ENCODE results near the gene GUCA2A.
"Not testable (repeated sequence)": the region's sequence is repeated elsewhere in the genome, so short reads cannot be mapped to it uniquely, and the experiment has no call there.

Gene GUCA2A, protein sequence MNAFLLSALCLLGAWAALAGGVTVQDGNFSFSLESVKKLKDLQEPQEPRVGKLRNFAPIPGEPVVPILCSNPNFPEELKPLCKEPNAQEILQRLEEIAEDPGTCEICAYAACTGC

DNA sequence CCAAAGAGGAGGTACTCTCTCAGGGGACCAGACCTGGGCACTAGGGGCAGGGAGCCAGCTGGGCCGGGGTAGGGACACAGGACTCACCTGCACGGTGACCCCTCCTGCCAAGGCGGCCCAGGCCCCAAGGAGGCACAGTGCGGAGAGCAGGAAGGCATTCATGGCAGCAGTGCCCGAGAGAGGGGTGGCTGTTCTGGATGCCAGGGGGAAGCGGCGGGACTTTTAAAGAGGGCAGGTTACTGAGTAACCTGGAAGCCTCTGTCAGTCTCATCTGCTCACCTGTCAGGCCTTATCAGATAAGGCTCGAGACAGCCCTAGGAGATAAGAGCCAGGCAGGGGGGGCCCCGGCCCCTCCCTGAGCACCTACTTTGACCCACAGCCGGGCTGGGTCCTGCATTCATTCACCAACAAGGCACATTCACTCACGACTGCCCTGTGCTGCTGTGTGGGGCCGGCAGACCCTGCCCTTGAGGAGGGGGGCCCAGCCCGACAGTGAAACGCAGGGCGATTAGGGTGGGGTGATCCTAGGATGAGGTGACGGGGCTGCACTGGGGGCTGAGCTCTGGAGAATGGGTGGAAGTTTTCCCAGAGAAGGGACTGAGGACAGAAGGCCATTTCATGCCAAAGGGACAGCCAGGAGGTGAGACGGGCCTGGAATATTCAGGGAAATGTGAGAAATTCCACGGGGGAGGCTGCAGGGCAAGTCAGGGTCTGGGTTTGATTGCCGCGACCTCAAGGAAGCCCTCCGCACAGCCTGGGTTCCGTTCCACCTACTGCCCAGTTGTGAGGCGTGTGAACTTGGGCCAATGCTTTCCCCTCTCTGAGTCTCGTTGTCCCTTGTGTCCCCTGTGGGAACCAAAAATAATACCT lies at the start of gene GUCA2A:
Gene GUCA2A, minus strand, starts transcription at position 195 of the 870 bp plus-strand sequence. Its CDS starts 33 bp downstream, at position 162.
- DNase-seq (ENCODE audit: low read depth, low spot score): no peak

DNA sequence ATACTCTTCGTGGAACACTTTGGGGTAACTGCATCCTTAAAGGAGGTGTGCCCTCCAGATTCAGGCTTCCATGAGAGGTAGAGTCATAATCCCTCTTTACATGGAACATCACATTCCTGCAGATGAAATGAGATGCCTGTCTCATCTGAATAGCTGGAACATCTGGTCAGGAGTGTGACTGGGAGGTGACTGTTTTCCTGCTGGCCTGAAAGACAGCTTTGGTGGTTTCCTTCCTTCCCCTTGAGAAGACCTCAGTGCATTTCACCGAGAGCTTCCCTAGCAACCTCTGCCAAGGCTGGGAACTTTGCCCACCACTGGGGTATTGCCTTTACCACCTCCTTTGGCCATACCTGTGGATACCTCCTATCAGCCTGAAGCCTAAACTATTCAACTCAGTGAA lies 46.7 kb upstream of the GUCA2A start:
- DNase-seq (ENCODE audit: low read depth, low spot score): no peak

DNA sequence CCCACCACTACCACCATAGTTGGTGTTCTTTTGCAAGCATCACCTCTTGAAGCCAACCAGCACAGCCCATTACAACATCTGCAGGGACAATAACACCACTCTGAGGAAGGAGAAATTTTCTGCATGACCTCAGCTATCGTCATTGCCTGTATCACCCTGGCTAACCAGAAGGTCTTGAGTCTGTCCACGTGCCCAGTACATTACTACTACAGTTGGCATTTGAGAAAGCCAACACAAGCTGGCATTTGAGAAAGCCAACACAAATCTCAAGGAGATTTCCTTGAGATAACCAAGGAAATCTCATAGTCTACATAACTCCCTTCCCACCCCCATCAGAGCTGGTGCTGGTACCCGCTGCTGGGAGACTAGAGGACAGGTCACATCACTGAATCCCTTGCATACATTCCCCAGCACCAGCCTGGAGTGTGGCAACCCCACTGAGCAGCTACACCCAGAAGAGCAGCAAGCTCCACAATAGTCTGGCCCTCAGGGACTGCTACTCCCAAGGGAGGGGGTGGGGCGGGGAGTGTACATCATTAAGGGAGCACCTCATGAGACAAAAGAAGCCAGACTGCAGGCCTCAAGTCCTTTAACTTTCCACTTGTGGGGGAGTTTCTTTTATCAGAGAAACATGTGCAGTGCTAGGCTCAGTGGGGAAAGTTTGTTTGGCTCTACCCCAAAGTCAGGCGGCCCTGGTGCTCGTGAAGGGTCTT lies 46.0 kb upstream of the GUCA2A start:
- DNase-seq (ENCODE audit: low read depth, low spot score): no peak

DNA sequence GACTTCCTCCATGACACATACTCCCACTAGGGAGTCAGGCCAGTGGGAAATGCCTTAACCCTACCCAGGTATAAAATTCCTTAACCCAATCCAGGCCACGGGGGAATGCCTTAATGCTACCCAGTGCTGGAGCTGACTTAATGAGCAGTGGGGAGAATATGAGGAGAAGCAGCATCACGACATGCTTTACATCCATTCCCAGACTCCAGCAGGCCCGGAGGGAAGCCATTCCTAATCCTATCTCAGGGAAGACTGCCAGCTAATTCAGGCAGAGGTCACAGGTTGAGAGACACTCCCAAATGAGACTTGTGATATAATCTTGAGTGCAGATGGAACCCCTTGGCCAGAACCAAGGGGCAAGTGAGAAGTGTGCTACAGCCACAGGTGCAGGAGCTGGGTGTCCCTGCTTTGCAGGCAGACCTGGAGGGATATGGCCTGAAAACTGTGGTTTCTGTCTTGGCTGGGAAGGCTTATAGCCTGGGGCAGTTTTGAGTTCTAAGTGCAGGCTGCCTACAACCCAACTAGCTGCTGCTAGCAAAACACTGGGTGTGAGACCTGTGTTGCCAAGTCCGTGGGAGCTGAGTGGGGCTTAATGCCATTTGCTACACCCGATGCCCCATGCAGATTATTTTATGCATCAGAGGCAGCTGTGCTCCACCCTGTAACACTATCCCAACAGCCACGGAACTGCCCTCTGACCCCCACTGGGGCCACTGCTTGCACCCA lies 45.1 kb upstream of the GUCA2A start:
- peak; percentile 11 for DNase-seq (ENCODE audit: low read depth, low spot score)

DNA sequence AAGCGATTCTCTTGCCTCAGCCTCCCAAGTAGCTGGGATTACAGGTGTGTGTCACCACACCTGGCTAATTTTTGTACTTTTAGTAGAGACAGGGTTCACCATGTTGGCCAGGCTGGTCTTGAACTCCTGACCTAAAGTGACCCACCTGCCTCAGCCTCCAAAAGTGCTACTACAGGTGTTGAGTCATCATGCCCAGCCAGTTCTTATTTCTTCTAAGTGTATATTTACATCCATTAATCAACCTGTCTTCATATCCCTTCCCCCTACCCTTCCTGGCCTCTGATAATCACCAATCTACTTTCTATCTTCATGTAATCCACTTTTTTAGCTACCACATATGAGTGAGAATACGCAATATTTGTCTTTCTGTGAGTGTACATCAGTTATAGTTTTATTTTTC lies 42.4 kb upstream of the GUCA2A start:
- DNase-seq (ENCODE audit: low read depth, low spot score): not testable (repeated sequence)

DNA sequence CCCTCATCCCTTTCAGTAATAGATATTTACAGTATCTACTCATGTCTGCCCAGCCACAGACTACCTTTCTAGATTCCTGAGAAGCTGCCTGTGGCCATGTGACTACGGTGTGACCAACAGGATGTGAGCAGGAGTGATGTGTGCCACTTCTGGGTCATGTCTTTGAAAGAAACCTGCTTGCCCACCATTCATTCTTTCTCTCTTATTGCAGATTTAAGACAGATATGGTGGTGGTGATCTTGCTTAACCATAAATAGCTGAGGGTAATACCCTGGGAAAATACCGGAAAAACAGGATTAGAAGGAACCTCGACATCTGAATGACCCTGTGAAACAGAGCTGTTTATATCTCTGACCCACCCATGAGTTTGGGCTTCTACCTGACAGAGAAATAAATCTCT lies 41.6 kb upstream of the GUCA2A start:
- DNase-seq (ENCODE audit: low read depth, low spot score): no peak

DNA sequence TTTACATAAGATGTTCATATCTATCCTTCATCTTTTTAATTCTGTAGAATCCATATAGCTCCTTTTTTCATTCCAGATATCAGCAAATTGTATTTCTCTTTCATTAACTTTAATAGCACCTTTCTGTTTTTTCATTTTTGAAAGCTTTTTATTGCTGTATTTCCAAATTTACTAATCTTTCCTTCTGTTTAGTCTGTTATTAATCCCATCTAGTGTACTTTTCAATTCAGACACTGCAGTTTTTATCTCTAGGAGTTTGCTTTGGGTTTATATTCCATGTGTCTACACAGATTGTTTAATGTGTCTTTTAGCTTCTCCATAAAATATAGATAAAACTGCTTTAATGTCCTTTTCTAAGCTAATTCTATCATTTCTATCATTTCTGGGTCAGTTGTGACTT lies 37.4 kb upstream of the GUCA2A start:
- DNase-seq (ENCODE audit: low read depth, low spot score): no peak

DNA sequence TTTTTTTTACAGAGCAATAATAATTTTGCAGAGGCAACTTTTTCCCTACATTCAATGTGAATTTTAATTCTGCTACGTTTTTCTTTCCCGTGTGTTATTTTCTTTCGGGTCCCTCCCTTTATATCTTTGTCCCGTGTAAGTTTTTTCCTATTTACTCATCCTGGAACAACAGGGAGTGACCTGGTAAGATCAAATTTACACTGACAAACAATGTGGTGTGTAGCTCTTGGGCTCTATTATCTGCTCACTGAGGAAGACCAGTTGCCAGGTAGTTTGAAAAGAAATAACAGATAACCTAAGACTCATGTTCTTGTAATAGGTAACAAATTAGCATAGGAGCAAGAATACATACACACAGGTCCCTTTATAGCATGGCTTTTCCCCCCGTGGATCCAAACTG lies 33.7 kb upstream of the GUCA2A start:
- no peak for DNase-seq (ENCODE audit: low read depth, low spot score)

DNA sequence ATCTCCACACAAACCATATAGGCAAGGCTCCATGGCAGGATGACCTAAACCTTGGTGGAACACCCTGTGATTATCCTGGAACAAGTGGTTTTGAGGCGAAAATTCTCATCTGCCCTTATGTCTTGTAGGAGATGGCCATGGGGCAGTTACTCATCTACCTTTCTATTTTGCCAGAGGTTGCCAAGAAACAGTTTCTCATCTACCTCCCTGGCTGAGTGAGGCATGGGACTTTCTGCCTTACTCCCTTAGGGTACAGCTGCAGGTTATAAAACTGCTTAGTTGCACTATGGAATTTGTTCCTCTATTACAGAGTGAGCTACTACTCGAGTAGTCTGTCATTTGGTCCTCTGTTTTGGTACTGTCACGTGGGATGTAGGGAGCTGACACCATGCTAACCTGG lies 31.3 kb upstream of the GUCA2A start:
- DNase-seq (ENCODE audit: low read depth, low spot score): no peak

DNA sequence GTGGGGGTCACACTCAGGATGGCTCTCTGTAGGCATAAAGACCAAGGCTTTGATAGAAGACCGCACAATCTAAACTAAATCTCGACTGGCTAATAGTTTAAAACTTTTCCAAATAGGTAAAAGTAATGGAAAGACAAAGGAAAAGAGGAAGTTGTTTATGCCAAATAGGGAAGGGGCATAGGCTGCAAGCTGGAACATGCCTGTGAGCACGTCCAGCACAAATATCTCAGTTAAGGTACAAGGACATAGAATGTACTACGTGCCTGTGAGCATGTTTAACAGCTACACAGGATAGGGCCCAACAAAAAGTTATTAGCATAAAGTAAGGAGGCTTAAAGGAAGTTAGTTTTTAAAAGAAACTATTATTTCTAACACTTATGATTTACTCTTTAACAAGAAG lies 27.6 kb upstream of the GUCA2A start:
- no peak for DNase-seq (ENCODE audit: low read depth, low spot score)

DNA sequence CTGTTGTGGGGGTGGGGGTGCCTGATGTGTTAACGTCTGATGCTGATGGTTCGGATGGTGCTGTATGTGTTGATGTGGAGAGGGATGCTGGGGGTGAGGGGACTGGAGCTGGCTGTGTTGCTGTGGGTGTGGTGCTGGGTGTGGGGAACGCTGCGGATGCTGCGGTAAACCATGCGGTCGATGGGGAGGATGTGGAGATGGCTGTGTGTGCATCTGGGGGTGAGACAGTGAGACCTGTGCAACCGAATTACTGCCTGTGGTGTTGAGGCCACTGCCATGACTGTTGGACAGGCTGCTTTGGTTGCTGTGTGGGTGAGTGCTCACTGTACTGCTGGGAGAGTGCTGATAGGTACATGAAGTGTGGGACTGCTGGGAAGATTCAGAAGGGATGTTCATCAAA lies 26.8 kb upstream of the GUCA2A start:
- no peak for DNase-seq (ENCODE audit: low read depth, low spot score)

DNA sequence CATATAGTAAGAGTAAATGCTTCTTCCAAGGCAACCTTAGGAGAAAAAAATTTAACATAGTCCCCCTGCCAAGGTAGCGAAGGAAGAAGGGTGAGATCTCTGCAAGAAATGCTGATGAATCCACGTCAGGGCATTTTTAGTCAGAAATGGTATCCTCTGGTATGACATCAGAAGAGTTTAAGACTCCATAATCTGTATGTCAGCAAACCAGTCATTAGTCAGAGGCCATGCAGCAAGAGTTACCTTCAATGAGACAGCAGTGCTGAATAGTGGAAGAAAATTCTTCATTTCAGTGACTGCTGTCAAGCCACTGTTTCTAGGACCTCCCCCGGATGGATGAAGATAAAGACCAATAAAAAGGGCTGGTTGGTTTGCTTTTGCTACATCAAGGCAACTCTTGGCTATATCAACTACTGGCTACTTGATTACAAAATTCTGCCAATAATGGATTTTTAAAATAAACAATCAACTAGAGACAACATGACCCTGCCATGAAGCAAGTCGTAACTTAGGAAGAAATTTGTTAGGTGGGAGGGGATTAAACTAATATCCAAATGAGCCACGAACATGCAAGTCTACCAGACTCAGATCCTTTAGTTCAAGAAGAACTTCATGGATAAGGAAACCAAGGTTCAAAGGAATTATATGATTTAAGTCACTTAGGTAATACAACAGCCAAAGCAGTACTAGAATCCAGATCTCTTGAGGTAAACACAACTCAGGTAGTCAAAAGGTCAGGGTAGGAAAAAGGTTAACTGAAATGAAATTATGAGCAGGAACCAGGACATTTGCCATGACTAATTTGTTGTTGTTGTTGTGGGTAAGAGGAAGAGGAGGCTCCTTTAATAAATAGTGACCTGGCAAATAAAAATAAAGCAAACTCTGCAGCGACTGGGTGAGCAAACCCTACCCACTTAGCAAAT lies 25.6 kb upstream of the GUCA2A start:
- no peak for DNase-seq (ENCODE audit: low read depth, low spot score)

DNA sequence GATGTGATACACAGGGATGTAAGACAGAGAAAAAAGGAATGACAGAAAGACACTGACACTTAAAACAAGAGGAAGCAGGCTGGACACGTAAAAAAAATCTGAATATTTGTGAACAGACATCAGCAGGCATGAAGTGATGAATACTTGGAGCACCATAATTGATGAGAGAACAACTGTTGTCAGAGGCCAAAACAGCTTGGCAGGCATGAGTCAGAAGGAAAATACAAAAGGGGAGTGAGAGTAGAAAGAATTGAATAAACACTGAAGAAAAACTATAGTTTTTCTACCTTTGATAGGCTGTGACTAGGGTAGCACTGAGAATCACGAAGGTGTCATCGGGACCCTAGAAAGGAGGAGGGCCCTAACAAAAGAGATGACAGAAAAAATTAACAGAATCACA lies 21.6 kb upstream of the GUCA2A start:
- DNase-seq (ENCODE audit: low read depth, low spot score): peak; percentile 76

DNA sequence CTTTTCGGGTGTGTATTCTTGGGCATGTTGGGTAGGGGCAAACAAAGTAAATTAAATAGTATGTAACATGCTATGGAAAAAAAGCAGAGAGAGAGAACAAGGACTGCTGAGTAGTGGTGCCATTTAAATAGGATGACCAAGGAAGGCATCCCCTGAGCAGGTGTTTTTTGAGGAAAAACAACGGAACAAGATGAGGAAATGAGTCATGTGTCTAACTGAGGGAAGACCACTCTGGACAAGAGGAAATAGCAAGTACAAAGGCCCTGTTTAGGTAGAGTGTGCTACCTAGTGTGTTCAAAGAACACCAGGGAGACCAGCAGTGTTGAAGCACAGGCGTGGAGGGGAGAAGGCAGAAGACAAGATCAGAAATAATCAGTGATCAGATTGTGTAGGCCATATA lies 20.1 kb upstream of the GUCA2A start:
- no peak for DNase-seq (ENCODE audit: low read depth, low spot score)

DNA sequence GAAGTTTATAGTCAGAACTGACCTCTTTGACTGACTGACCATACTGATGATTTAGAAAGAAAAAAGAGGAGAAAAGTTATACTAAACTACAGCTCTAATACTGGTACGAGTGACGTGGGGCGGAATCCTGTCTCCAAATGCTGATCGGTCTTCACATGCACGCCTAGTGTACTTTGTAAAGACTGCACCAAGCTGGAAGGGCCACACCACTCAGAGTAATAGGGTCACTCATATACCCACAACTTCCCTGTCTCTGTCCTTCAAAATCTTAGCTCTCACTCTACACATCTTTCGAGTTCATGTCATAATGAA lies 19.4 kb upstream of the GUCA2A start:
- no peak for DNase-seq (ENCODE audit: low read depth, low spot score)

DNA sequence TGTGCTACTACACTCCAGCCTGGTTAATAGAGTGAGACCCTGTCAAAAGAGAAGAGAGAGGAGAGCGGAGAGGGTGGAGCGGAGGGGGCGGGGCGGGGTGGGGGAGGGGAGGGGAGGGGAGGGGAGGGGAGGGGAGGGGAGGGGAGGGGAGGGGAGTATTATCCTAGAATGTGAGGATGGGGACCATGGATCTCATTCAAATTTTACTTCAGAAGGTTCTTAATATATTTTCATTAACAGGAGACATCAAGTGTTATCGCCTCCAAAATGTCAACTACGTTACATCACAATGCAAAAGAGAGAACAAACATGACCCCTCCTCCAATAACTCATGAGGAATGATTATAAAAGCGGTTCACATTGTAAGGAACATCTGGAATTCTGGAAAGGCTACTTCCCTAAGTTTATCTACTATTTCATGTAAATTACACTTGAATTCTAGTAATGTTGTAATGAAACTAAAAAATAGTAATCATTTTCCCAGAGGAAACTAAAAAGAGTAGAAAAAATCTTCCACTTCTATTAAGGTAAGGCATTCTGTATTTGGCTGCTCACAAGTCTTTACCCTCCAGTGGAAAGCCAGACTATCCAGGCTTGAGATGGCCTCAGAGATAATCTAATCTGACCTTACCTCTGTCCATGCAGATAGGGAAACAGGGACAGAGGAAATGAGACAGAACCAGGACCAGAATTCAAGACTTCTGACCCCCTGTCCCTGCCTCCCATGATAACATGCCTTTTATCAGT lies 18.8 kb upstream of the GUCA2A start:
- DNase-seq (ENCODE audit: low read depth, low spot score): no peak

DNA sequence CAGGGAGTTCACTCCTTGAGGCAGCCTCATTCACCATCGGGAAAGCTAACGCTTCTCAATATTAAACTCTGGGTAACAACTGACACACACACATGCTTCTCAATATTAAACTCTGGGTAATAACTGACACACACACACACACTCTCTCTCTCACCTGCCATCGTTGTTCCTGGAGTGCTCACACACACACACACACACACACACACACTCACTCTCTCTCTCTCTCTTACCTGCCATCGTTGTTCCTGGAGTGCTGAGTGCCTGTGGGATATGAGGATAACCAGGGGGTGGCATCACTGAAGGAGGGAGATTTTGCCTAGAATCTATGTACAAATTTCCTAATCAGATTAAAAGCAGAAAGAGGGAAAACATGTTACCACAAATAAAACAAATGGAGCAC lies 17.1 kb upstream of the GUCA2A start:
- no peak for DNase-seq (ENCODE audit: low read depth, low spot score)

DNA sequence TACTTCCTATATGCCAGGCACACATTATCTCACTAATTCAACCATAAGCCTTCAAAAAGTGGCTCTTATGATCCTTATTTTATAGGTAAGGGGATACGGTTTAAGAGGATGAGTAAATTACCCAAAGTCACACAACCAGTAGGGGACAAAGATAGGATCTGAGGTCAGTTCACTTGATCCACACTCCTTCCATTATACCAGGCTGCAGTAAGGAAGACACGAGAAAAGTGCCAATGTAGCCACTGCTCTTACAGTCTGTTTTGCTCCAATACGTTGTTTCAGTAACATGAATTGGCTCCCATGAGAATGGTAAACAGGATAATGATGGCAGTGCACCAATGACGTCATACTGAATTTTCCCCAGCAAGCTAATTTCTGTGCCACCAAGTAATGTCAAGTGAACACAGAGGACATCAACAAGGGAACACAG lies 15.4 kb upstream of the GUCA2A start:
- no peak for DNase-seq (ENCODE audit: low read depth, low spot score)

DNA sequence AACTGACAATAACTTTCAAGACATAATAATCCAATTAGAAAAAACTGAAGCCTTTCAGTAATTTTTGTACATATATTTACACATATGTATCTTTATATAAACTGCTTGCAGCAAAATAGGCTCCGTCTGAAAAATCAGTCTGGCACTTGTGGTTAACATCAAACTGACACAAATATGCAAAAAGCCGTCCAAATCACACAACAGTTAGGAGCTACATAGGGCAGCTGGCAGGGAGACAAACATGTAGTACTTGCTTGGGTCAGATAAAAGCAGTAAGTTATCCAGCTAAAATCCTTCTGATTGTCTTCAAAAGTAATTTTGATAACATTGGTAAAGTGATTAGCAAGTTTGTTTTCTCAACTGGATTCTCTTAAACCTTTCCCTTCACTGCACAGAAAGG lies 14.7 kb upstream of the GUCA2A start:
- peak; percentile 87 for DNase-seq (ENCODE audit: low read depth, low spot score)

DNA sequence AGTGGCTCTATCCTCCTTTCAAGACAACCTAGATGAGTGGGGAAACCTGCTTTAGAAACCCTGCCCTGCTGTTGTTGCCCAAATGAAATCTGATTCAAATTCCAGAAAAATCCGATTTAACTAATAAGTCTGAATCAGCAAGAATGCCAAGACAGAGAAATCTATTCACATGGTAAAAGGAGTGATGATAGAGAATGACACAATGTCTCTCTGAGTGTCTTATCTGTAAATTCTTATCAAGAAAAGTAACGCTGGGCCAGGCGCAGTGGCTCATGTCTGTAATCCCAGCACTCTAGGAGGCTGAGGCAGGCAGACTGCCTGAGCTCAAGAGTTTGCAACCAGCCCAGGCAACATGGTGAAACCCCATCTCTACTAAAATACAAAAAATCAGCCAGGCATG lies 13.7 kb upstream of the GUCA2A start:
- DNase-seq (ENCODE audit: low read depth, low spot score): no peak

All from astrocyte of the hippocampus (primary cell).